Lower leg skin (tissue), 3 donors: ENCODE measurements around the gene TEX264.

Experiments
- CTCF ChIP-seq, 3 donors: fragments of 450-650 bp; IDR thresholded peaks; one replicate each; pipeline ENCODE4 v1.5.1; 2016; ENCODE audit warnings: antibody characterized with exemption in 3 of 3, mild to moderate bottlenecking in 3 of 3, moderate library complexity in 2 of 3
- POLR2A ChIP-seq, 2 donors: fragments of 450-650 bp; IDR thresholded peaks; one replicate each; pipeline ENCODE4 v1.6.1; 2016 to 2017; ENCODE audit warnings: antibody characterized with exemption in 2 of 2, mild to moderate bottlenecking in 1 of 2, moderate library complexity in 1 of 2

DNA sequence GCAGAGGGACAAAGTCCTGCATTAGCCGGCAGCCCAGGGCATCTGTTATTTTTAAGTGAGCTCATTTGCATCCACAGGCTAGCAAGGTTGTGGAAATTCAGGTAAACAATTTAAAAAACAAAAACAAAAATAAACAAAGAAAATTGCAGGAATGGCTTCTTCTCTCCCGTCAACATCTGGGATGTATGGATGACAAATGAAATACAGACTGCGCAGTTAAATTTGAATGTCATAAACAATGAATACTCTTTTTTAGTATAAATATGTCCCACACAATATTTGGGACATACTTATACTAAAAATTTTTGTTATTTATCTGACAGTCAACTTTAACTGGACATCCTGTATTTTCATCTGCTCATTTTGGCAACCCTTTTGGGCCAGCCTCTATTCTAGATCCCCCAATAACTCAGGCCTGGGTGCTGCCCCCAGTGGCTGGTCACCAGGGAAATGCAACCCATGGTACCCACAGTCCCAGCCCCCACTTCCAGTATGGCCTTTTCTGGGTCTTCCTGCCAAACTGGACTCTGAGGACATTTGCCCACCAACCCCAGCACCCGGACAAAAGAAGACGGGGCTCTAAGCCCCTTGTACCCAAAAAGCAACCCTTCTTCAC lies 48.5 kb downstream of the TEX264 start:
- TF ChIP-seq POLR2A (IDR thresholded peaks at IDR 0.05) (no peak), CTCF (IDR thresholded peaks at IDR 0.05) (no peak)
